Testis (tissue), 3 donors: ENCODE results near the gene ARL2BP. TPM values are rescaled to one million over a fixed set of nuclear protein-coding genes. Genes with fewer than 3 reads are reported as not detected.

Experiments
- DNase-seq: peaks from one replicate; pipeline ENCODE4 v3.0.0-alpha.2; 2019
- H3K27ac ChIP-seq, 2 donors: fragments of 200-600 bp; sonication (generic); one replicate each; pipeline ENCODE4 v1.5.1; 2019
- H3K27me3 ChIP-seq: fragments of 200-600 bp; sonication (generic); one replicate; pipeline ENCODE4 v1.5.1; 2019
- H3K36me3 ChIP-seq: fragments of 200-600 bp; sonication (generic); one replicate; pipeline ENCODE4 v1.5.1; 2017; ENCODE audit warnings: low read depth; ENCODE audit errors: missing control alignments
- H3K4me1 ChIP-seq: fragments of 200-600 bp; sonication (generic); one replicate; pipeline ENCODE4 v1.5.1; 2019
- H3K4me3 ChIP-seq, 2 donors: fragments of 200-600 bp; sonication (generic); one replicate each; pipeline ENCODE4 v1.5.1; 2017 to 2019
- H3K9me3 ChIP-seq: fragments of 200-600 bp; sonication (generic); one replicate; pipeline ENCODE4 v1.5.1; 2017
- CTCF ChIP-seq, 3 experiments: fragments of 450-650 bp in 2 of 3; fragments of 200-600 bp in 1 of 3; sonication (generic) in 1 of 3; IDR thresholded peaks; one replicate each; pipeline ENCODE4 v1.5.1; 2016 to 2019; ENCODE audit warnings: antibody characterized with exemption in 3 of 3, mild to moderate bottlenecking in 2 of 3, moderate library complexity in 1 of 3
- POLR2A ChIP-seq: fragments of 450-650 bp; IDR thresholded peaks from one replicate; pipeline ENCODE4 v1.6.1; 2017; ENCODE audit warnings: antibody characterized with exemption, mild to moderate bottlenecking, moderate library complexity
- WGBS, 2 donors: methylation state at CpG; one replicate each; pipeline ENCODE4 v1.1.5; 2018; 5-methylcytosine and 5-hydroxymethylcytosine counted together
- intact Hi-C: fragments of 100-400 bp; cut with DNase I; formaldehyde crosslinking; loops from one replicate; pipeline ENCODE4 v1.15.1; 2023; ENCODE audit warnings: low total_unique reads
- polyA plus RNA-seq: library from polyadenylated mRNA; stranded (reverse); fragments of 350-450 nt; fragmentation: Illumina TruSeq; extraction: RNeasy Lipid Tissue Mini Kit (QIAGEN cat#74804); gene quantifications from one replicate; pipeline ENCODE4 v1.2.3, GENCODE V29; 2014; ENCODE audit warnings: low read depth, low replicate concordance; ENCODE audit not compliant: insufficient read depth
- total RNA-seq, 2 donors: library from RNA; depleted of rRNA; stranded (reverse); fragments of >200 nt; gene quantifications; one replicate each; pipeline ENCODE4 v1.2.3, GENCODE V29; 2016

Gene ARL2BP
- total and polyA plus RNA-seq, 3 donors from 2014 or later = 88.8 to 128 (median 92.4) TPM

GRCh38 chr16:57216968-57217367 is 28.1 kb upstream of the ARL2BP start:
- TF ChIP-seq POLR2A (no peak), CTCF (IDR thresholded peaks at IDR 0.05) (no peak)
- no peak for DNase-seq
- no peaks in the 10 kb centered on the region for H3K27me3 ChIP-seq
- H3K9me3 ChIP-seq = no peaks in the 10 kb centered on the region
- H3K4me3 ChIP-seq = no peak overlapping the region
- intact Hi-C loops = no loop called here
- no peak overlapping the region for H3K27ac ChIP-seq
- 86 to 94% methylated on average over 2 of the region's 2 CpGs for WGBS, 2 donors
- no peaks in the 10 kb centered on the region for H3K36me3 ChIP-seq
- no peaks in the 10 kb centered on the region for H3K4me1 ChIP-seq

GRCh38 chr16:57223057-57223456 is 22.0 kb upstream of the ARL2BP start:
- no peaks in the 10 kb centered on the region for H3K4me1 ChIP-seq
- no peaks in the 10 kb centered on the region for H3K36me3 ChIP-seq
- no peak overlapping the region for H3K27ac ChIP-seq
- intact Hi-C loops = no loop called here
- no peaks in the 10 kb centered on the region for H3K9me3 ChIP-seq
- no peak for TF ChIP-seq POLR2A
- TF ChIP-seq CTCF (IDR thresholded peaks at IDR 0.05) = no peak
- H3K4me3 ChIP-seq = no peak overlapping the region
- DNase-seq = no peak
- WGBS, 2 donors = 90 to 100% methylated on average over 1 of the region's 1 CpG
- no peaks in the 10 kb centered on the region for H3K27me3 ChIP-seq

- no peak for DNase-seq
- H3K4me1 ChIP-seq = no peaks in the 10 kb centered on the region
- TF ChIP-seq POLR2A = no peak
- TF ChIP-seq CTCF (IDR thresholded peaks at IDR 0.05) = no peak
- no peaks in the 10 kb centered on the region for H3K27me3 ChIP-seq
- intact Hi-C loops = no loop called here
- H3K9me3 ChIP-seq = no peaks in the 10 kb centered on the region
- no peaks in the 10 kb centered on the region for H3K36me3 ChIP-seq
- 98% methylated on average over 6 of the region's 6 CpGs for WGBS, 2 donors
- no peak overlapping the region for H3K4me3 ChIP-seq
- no peak overlapping the region for H3K27ac ChIP-seq
These were observed 20.3 kb upstream of the ARL2BP start for GRCh38 chr16:57224651-57225335.

- H3K36me3 ChIP-seq = no peaks in the 10 kb centered on the region
- no peak for DNase-seq
- 95 to 96% methylated on average over 7 of the region's 7 CpGs for WGBS, 2 donors
- no peak overlapping the region for H3K27ac ChIP-seq
- no peak overlapping the region for H3K4me3 ChIP-seq
- H3K4me1 ChIP-seq = no peaks in the 10 kb centered on the region
- intact Hi-C loops = no loop called here
- H3K27me3 ChIP-seq = no peaks in the 10 kb centered on the region
- H3K9me3 ChIP-seq = no peaks in the 10 kb centered on the region
- no peak for TF ChIP-seq POLR2A
- TF ChIP-seq CTCF (IDR thresholded peaks at IDR 0.05) = no peak
These were observed 19.1 kb upstream of the ARL2BP start for GRCh38 chr16:57225978-57226377.
